Activated CD4-positive, alpha-beta T cell treated with anti-CD3 and anti-CD28 coated beads, Interleukin-2, amount 50 U/mL, for 48 hours (primary cell): ENCODE results near the gene RFTN1.

Experiments used
- DNase-seq, 2 experiments: peaks; one replicate each; pipeline ENCODE4 v3.0.0-alpha.2; 2020

Gene RFTN1

GRCh38 chr3:16428612-16429011 is 84.9 kb downstream of the RFTN1 start:
- DNase-seq: no peak

- DNase-seq: no peak
These were observed 86.2 kb downstream of the RFTN1 start for GRCh38 chr3:16427103-16427965.

GRCh38 chr3:16426665-16427064 is 86.8 kb downstream of the RFTN1 start:
- DNase-seq: no peak

- no peak for DNase-seq
These were observed 87.5 kb downstream of the RFTN1 start for GRCh38 chr3:16426029-16426400.

- DNase-seq: no peak
These were observed 88.0 kb downstream of the RFTN1 start for GRCh38 chr3:16425398-16426028.

- no peak for DNase-seq
These were observed 89.4 kb downstream of the RFTN1 start for GRCh38 chr3:16423947-16424673.

- DNase-seq: no peak
These were observed 90.2 kb downstream of the RFTN1 start for GRCh38 chr3:16423298-16423697.

GRCh38 chr3:16419640-16420241 is 93.8 kb downstream of the RFTN1 start:
- no peak for DNase-seq

- no peak for DNase-seq
These were observed 95.4 kb downstream of the RFTN1 start for GRCh38 chr3:16417945-16418739.

- no peak for DNase-seq
These were observed 97.5 kb downstream of the RFTN1 start for GRCh38 chr3:16415911-16416476.

- DNase-seq: no peak
These were observed 100.2 kb downstream of the RFTN1 start for GRCh38 chr3:16413321-16413720.

GRCh38 chr3:16412192-16412800 is 101.2 kb downstream of the RFTN1 start:
- no peak for DNase-seq

- no peak for DNase-seq
These were observed 102.1 kb downstream of the RFTN1 start for GRCh38 chr3:16411441-16411840.

GRCh38 chr3:16410659-16411058 is 102.8 kb downstream of the RFTN1 start:
- DNase-seq: no peak

- DNase-seq: no peak
These were observed 104.5 kb downstream of the RFTN1 start for GRCh38 chr3:16409032-16409431.

GRCh38 chr3:16407366-16407765 is 106.1 kb downstream of the RFTN1 start:
- DNase-seq: no peak

- no peak for DNase-seq
These were observed 106.9 kb downstream of the RFTN1 start for GRCh38 chr3:16406579-16406978.

GRCh38 chr3:16406166-16406565 is 107.3 kb downstream of the RFTN1 start:
- no peak for DNase-seq

- DNase-seq: no peak
These were observed 109.1 kb downstream of the RFTN1 start for GRCh38 chr3:16404349-16404895.

- no peak for DNase-seq
These were observed 111.0 kb downstream of the RFTN1 start for GRCh38 chr3:16402451-16402850.

GRCh38 chr3:16401273-16401672 is 112.2 kb downstream of the RFTN1 start:
- DNase-seq: no peak
